GM21515 (cell line): ENCODE data around the gene TIMP4.

Experiments
- ATAC-seq: cut with Tn5 transposase; IDR thresholded peaks from one replicate; pipeline ENCODE4 v1.9.1; 2021; ENCODE audit not compliant: unreplicated experiment

The TIMP4 gene

DNA sequence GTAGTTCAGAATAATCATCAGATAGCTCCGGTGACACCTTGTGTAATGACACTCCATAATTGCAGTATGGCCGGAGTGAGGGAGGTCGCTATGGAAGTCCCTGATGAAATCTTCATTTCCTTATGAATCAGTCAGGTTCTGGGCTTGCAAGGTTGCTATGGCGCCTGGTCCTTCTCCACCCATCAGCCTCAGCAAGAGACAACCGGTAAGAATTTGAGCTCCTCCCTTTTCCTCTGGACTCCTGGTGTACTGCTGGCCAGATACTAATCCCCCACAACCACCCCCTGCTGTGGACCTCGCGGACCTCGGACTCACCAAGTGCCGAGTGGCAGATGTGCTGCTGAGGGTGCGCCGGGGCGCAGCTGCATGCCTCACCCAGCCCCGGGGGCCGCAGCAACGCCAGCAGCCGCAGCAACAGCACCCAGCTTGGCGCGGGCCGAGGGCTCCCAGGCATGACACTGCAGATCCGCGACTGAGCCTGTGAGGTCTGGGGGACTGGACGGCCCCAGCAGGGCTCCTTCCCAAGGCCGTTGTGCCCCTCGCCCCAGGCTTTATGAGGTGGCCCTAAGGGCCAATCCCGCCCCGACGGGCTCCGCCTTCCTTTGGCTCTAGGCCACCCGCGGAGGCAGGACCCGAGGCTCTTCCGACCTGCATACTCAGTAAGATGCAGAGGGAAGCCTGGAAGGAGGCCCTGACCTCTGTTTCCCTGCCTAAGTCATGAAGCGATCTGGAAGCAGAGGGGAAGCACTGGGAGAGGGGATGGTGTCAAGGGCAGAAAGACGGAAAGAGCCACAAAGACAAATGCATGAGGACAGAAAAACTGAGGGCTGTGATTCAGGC is at the start of gene TIMP4:
Gene TIMP4 (minus strand): TSS at position 526 of the 840 bp plus-strand sequence. CDS start 72 bp downstream, at position 454.
- no peak for ATAC-seq

DNA sequence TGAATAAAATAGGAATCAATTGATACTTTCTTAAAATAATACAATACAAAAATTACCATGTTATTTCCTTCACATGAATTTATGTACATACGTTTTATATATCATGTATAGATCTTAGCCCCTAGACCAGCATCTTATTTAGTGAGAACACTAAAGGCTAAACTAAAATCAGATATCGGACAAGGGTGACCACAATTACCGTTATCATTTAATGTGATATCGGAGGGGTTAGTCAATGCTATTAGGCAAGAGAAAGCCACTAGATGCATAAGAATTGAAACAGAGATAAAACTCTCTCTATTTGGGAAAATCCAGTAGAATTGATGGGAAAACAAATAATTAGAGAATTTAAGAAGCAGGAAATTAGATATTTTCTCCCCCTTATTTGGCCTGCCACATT is 46.5 kb upstream of the TIMP4 start:
- no peak for ATAC-seq

DNA sequence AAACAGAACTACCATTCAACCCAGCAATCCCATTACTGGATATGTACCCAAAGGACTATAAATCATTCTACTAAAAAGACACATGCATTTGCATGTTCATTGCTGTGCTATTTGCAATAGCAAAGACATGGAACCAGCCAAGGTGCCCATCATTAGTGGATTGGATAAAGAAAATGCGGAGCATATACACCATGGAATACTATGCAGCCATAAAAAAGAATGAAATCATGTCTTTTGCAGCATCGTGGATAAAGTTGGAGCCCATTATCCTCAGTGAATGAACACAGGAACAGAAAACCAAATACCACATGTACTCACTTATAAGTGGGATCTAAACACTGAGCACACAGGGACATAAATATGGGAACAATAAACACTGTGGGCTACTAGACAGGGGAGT is 43.1 kb upstream of the TIMP4 start:
- no peak for ATAC-seq

DNA sequence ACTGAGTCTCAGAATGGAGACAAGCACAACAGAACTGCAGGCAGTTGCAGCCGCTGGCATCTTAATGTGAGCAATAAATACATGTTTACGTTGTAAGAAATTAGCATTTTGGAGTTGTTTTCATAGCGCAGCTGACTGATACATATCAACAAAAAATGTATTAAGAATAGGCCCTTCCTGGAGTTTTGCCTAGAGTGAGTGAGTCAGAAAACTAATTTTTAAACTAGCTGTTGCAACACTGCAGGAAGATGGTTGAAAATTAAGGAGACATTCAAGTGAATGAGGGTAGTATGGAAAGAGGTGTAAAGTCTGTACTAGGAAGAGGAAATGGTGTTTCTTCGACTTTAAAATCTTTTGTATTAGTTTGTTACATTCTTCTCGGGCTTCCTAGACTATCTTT is 39.6 kb upstream of the TIMP4 start:
- ATAC-seq: no peak

DNA sequence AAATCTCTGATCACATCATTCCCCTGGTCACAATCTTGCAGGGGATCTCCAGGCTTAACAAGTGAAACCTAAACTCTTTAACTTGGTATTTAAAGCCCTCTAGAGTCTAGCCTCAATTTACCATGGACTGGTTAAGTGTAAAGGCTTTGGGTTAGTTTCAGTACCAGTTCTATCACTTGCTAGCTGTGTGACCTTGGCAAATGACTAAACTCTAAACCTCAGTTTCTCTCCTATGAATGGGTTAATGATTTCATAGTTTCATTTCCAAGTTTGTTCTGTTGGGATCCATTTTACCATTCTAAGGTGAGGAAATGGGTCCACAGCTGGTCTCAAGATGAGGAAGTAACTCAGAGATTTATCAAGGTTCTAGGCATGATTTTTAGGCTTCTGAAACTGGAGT is 38.8 kb upstream of the TIMP4 start:
- ATAC-seq: peak; percentile 48

DNA sequence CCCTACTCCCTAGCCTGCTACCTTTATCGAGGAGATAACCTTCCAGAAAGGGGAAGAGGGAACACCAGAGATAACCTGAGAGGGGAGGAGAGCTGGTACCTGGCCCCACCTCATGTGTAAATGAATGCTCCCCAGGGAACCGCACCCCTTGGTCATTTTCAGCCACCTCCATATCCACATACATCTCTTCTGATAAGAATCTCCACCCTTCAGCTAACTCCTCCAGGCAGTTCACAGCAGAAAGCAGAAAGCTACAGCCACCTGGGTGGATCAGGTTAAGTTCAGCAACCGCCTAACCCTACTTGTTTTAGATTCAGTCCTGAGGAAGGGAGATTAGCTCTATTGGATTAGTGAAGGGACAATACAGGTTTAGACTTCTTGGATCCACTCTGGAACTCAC is 38.0 kb upstream of the TIMP4 start:
- ATAC-seq: no peak

DNA sequence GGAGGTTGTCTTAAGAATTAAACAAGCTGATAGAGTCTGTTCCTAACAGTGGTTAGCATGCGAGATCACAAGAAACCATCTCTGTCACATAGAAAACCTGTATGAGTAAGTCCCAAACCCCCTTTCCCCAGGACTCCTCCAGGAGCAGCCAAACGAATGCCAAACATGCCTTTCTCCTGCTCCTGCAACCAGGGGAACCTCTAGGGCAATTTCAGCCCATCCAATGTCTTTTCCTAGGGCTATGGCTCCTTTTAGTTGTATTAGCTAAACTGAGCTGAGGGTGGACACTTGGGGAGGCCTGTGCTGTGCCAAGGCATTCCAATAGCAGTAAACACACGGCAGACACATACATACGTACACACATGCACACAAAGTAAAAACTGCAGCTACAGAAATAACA is 36.5 kb upstream of the TIMP4 start:
- no peak for ATAC-seq

DNA sequence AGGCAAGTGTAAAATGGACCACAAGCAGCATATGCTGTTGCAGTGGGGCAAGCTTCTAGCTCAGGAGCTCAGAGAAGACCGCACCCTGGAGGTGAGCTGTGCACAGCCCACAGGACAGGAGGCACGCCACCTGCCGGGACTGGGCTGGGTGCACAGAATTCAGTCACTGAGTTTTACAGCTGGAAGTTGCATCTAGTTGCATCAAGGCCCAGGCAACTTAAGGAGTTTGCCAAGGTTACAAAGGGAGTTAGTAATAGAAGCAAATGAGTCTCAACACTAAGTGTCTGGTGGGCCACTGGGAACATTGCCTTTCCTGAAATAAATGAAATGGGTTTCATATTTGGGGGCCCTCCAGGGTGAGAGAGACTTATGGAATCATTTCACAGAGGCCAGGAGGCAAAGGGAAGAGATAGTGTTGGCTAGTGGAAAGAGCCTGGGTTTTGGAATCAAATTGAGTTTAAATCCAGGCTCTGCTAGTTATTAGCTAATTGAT is 36.0 kb upstream of the TIMP4 start:
- ATAC-seq: peak; percentile 74

DNA sequence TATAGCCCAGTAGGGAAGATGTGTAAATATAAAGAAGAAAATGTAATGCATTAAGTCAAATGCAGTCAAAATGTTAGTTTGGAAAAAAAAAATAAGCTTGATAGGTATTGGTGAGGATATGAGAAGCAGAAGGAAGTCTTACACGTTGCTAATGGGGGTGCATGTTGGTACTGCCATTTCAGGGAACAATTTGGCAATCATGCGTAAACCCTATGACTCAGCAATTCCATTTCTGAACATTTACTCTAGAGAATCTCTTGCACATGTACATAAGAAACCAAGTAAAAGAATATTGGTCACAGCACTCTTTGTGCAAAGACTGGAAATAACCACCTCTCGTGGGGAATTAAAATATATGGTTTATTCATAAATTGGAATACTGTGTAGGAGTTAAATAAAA is 35.5 kb upstream of the TIMP4 start:
- no peak for ATAC-seq

DNA sequence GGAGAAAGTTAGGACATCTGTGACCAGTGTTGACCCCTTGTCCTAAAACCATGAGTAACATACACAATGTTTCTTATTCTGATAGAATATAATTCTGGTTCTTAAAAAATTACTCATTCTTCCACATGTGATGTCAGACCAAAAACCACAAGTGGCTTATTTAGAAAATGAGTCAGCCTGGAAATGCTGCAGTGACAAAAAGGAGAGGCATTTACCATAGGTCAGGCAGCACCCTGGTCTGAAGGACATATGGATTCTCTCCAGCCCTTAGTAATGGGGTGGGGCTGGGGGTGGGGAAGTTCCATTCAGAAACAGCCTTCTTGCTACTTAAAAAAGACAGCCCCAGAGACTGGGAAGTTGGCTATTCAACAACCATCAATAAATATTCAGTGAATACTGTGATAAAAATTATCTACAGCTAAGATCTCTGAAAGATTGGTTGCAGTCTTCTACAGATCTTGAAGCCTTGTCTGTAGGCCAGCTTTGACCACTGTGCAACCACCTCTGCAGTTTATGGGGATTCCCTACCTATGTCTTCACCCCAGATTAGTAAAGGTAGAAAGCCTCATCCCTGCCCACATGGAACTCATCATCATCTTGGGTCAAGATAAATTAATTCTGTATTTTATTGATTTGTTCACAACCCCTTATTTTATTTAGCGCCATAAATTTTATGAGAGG is 34.9 kb upstream of the TIMP4 start:
- peak; percentile 39 for ATAC-seq

DNA sequence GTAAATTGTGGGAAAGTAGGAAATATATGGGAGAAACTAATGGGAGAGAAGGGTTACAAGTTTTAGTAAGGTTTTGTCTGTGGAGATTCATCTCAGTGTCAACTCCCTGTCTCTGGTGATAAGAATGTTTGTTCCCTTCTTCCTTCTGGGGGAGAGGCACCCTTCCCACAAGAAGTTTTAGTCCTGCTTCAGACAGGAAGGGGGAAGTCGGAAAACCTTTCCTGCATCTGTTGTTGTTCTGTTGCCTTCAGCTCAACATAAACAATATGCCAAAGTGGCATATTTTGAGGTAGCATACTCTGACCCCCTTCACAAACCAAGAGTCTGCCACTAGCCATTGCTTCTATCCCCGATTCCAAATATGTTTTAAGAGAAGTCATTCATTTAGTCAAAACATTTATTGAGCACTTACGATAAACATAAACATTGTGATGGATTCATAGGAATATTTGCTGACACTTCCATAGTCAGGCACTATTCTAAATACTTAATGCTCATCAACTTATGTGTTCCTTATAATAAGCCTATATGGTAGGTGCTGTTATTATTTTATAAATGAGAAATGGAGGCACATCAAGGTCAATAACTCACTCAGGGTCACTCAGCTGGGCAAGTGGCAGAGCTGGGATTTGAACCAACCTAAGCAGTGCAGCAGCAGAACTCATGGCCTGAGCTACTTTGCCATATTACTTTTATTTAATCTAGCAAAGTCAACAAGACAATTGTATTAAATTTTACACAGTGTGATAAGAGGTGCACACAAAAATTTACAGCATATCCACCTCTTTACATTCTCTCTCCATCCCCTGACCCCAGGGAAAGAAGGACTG is 34.2 kb upstream of the TIMP4 start:
- no peak for ATAC-seq

DNA sequence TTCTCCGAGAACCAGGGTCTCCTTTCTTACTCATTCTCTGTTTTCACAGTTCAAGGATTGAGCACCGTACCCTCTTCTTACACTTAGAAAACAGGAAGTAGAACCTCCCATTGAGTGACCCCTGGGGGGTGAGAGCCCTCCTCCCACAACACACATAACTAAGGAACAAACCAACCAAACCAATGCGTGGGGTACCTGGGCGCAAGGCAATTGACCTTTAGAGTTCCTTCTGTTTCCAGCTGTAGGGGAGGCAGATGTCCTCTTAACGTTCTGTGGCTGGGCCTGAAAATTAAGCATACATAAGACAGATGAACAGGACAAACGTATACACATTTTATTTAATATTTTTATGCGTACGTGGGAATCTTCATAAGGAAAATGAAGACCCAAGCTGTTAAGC is 33.5 kb upstream of the TIMP4 start:
- ATAC-seq: no peak

DNA sequence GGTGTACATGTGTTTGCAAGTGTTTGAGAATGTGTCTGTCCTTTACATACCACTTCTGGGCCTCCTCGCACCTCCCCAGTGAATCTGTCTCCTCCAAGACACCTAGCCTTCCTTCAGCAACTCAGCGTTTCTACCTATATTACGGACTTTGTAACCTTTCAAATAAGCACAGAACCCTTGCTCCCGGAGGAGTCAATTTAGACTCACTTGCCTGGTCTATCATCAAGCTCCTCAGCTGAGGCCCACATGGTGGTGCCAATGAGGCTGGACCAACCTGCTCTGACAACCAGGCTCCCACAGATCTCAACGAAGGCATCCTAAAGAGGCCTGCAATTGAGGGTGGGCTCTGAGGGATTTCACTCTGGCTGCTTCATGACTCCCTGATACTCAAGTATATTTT is 32.8 kb upstream of the TIMP4 start:
- ATAC-seq: no peak

DNA sequence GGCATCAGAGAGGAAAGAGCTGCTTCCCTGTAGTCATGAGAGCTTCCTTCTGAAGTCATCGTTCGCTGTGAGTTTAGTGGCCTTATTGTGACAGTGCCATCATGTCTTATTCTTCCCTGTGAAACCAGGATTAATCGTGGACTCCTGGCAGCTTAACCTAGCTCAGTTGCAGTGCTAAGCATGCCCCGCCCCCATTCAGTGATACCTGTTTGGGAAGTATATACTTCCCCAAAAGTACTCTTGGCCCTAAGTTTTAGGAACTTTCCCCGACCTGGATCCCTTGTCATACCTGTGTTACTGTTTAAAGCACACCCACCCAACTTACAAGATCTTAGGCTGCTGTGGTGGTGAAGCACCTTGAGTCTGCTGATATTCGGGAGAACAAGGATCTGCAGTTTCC is 32.1 kb upstream of the TIMP4 start:
- ATAC-seq: no peak

DNA sequence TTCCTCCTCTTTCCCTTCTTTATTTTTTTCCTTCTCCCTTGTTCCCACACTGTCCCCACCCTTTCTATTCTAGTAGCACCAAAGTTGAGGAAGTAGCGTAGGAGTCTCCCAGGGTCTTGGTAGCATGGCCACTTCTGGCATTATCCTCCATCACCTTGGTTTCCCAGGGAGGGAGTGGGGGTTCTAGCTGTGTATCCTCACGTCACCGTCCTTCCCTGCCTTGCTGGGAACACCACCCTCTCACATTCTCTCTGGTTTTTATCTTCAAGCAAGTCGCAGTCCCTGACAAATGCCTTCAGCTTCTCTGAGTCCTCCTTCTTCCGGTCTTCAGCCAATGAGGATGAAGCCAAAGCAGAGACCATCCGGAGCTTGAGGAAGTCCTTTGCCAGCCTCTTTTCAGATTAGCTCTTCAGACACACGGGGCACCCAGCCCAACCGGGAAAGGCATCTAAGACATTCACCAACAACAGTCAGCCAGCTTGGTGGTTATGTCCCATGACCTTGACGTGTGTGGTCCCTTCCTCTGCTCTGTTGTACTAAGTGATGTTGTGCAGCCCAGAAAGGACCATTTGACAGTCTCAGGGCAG is 31.6 kb upstream of the TIMP4 start:
- no peak for ATAC-seq

DNA sequence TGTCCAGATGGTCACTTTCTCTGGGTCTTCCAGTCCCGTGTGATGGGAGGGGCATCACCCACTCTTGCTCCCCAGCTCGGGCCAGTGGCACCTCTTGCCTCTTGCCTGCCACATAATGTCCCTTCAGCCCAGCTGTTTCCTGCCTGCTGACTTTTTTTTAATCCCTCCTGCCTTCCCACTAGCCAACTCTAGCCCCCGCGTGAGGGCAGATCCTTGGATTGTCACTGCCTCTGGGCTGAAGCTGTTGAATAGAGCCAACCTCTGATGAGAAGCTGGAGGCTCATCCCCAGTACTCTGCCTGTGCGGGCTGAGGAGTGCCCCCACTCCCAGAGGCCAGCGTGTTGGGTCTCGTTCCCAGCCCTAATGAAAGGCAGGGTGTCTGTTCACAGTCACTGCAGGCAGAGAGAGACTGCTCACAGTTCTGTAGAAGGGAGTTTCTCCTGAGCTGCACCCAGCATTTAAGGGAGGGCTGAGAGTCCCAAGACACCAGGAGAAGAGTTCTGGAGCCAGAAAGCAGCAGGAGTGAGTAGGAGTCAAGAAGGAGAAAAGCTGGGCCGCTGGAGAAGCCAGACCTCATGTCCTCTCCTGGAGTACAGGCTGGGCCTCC is 30.1 kb upstream of the TIMP4 start:
- ATAC-seq: no peak

DNA sequence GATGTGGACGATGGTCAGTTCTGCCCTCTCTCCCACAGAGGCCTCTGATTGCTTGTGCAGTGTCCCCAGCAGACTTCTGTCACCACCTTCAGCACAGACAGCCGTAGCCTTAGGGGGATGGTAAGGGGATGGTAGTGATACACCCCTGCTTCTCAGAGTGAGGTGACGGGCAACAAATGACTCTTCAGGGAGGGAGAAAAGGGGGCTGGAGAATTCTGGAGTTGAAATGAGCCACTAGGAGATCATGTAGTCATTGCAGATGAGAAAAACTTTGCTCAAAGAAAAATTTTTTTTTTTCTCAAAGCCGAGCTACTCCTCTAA is 29.6 kb upstream of the TIMP4 start:
- no peak for ATAC-seq

DNA sequence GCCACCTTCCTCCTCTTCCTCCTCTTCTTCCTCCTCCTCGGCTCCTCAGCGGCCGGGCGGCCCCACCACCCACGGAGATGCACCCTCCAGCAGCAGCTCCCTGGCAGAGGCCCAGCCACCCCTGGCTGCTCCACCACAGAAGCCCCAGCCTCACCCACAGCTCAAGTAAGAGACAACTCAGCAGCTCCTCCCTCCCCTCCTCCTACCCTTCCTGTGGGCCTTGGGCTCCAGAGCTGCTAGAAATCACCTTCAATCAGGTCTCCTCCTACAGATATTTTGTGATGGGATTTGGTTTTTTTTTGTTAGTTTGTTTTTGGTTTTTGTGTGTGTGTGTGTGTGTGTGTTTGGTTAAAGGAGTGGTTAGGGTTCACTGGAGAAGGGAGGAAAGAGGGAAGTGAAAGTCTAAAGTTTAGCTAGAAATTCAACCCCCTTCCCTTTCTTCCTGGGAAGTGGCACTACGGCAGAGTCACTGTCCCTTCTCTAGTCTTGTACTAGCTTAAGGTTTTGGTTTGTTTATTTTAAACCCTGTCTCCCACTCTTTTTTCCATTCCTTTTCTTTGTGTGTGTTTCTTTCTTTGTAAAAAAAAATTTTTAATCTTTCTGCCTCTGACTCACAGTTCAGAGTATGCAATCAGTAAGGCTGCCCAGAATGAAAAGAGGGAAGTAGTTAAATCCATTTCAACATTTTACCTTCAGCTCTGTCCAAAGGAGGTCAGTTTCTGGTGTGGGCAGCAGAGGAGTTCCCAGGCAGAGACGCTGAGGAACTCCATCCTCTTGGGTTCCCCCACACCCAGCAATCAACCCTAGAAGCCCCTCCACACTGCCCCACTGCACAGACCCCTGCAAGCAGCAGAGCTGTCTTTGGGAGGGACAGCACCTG is 29.0 kb upstream of the TIMP4 start:
- peak; percentile 53 for ATAC-seq

DNA sequence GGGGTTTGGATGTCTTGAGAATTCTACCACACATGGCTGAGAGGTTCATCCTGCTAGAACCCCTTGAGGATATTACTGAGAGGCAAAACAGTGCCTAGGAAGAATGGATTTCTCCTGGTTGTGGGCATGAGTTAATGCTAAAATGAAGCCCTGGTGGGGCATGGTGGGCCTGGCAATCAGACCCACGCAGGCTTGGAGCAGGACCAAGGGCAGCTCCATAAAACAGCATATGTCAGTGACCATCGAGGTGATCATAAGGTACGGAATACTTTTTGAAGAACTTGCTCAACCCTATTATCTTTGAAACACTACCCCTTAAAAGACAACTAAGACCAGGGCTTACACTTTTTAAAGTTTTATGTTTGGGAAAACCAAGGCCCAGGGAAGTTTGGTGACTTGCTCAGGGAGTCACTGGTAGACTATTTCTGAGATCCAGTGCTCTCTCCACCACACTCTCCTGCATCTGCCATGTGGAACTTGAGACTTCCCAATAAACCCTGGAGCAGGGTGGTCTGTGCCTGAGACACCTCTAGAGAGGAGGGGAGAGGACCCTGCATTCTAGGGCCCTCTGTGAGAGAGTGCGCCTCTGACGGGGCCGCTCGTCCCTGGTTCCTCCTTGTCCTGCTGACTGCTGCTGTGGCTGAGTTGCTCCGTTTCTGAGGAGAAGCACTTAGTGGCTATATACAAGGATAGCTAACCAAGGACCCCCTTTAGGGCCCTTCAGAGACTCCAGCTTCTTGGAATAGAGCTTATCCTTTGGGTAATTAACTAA is 28.0 kb upstream of the TIMP4 start:
- no peak for ATAC-seq
